Nephron (organoid): Measurements from ENCODE around the gene TM4SF4.

ENCODE experiments used
- H3K27ac Mint-ChIP-seq, 3 experiments: 2 replicates each; pipeline ENCODE4 v1.8.0; 2020; ENCODE audit warnings: mixed read lengths in 3 of 3, mild to moderate bottlenecking in 2 of 3, moderate library complexity in 1 of 3
- H3K27me3 Mint-ChIP-seq: 2 replicates; pipeline ENCODE4 v1.8.0; 2021; ENCODE audit warnings: low read depth, mild to moderate bottlenecking, moderate library complexity, mixed read lengths
- H3K36me3 Mint-ChIP-seq: 2 replicates; pipeline ENCODE4 v1.8.0; 2020; ENCODE audit warnings: low read depth, mixed read lengths
- H3K4me1 Mint-ChIP-seq: 2 replicates; pipeline ENCODE4 v1.8.0; 2020; ENCODE audit warnings: mixed read lengths
- H3K4me3 Mint-ChIP-seq, 3 experiments: 2 replicates each; pipeline ENCODE4 v1.8.0; 2020; ENCODE audit warnings: mild to moderate bottlenecking in 3 of 3, mixed read lengths in 3 of 3, moderate library complexity in 2 of 3
- H3K9me3 Mint-ChIP-seq: 2 replicates; pipeline ENCODE4 v1.8.0; 2020; ENCODE audit warnings: mixed read lengths
- CTCF ChIP-seq, 3 experiments: fragments of 200-600 bp; sonication (generic); IDR thresholded peaks; one replicate each; pipeline ENCODE4 v1.5.0; 2021; ENCODE audit warnings: antibody characterized with exemption in 3 of 3; ENCODE audit not compliant: unreplicated experiment in 3 of 3

TM4SF4 gene

GRCh38 chr3:149495581-149496125 lies 21.2 kb downstream of the TM4SF4 start:
- H3K9me3 Mint-ChIP-seq: peaks cover 2% of the 10 kb centered on the region

GRCh38 chr3:149496891-149497290 lies 22.4 kb downstream of the TM4SF4 start:
- H3K9me3 Mint-ChIP-seq: no peaks in the 10 kb centered on the region
- no peak overlapping the region for H3K27ac Mint-ChIP-seq
- H3K4me3 Mint-ChIP-seq: no peak overlapping the region

More at GRCh38 chr3:149495581-149496125, 21.2 kb downstream of the TM4SF4 start:
- no peak overlapping the region for H3K4me3 Mint-ChIP-seq
- peaks cover 14% of the 10 kb centered on the region for H3K27me3 Mint-ChIP-seq
- TF ChIP-seq CTCF (IDR thresholded peaks at IDR 0.05; ENCODE audit: unreplicated experiment in 3 of 3): no peak
- no peaks in the 10 kb centered on the region for H3K36me3 Mint-ChIP-seq
- no peak overlapping the region for H3K27ac Mint-ChIP-seq
- H3K4me1 Mint-ChIP-seq: peaks cover 14% of the 10 kb centered on the region

GRCh38 chr3:149497966-149498670 lies 23.6 kb downstream of the TM4SF4 start:
- H3K27ac Mint-ChIP-seq: no peak overlapping the region
- H3K36me3 Mint-ChIP-seq: no peaks in the 10 kb centered on the region
- H3K4me3 Mint-ChIP-seq: no peak overlapping the region
- no peak for TF ChIP-seq CTCF (IDR thresholded peaks at IDR 0.05; ENCODE audit: unreplicated experiment in 3 of 3)
- H3K9me3 Mint-ChIP-seq: no peaks in the 10 kb centered on the region
- peaks cover 14% of the 10 kb centered on the region for H3K4me1 Mint-ChIP-seq
- H3K27me3 Mint-ChIP-seq: peaks cover 10% of the 10 kb centered on the region

More at GRCh38 chr3:149496891-149497290, 22.4 kb downstream of the TM4SF4 start:
- H3K36me3 Mint-ChIP-seq: no peaks in the 10 kb centered on the region
- TF ChIP-seq CTCF (IDR thresholded peaks at IDR 0.05; ENCODE audit: unreplicated experiment in 3 of 3): no peak
- H3K4me1 Mint-ChIP-seq: peaks cover 14% of the 10 kb centered on the region
- peaks cover 11% of the 10 kb centered on the region for H3K27me3 Mint-ChIP-seq

- no peak for TF ChIP-seq CTCF (IDR thresholded peaks at IDR 0.05; ENCODE audit: unreplicated experiment in 3 of 3)
- Mint-ChIP-seq H3K27ac (no peak overlapping the region), H3K9me3 (no peaks in the 10 kb centered on the region), H3K4me1 (peaks cover 4% of the 10 kb centered on the region), H3K4me3 (no peak overlapping the region), H3K36me3 (no peaks in the 10 kb centered on the region), H3K27me3 (no peaks in the 10 kb centered on the region)
Measured at GRCh38 chr3:149501524-149501923, 27.0 kb downstream of the TM4SF4 start.

GRCh38 chr3:149502438-149502837 lies 27.9 kb downstream of the TM4SF4 start:
- Mint-ChIP-seq H3K27ac (no peak overlapping the region), H3K4me3 (no peak overlapping the region), H3K36me3 (no peaks in the 10 kb centered on the region), H3K4me1 (peaks cover 12% of the 10 kb centered on the region), H3K9me3 (no peaks in the 10 kb centered on the region), H3K27me3 (no peaks in the 10 kb centered on the region)
- no peak for TF ChIP-seq CTCF (IDR thresholded peaks at IDR 0.05; ENCODE audit: unreplicated experiment in 3 of 3)

- H3K36me3 Mint-ChIP-seq: no peaks in the 10 kb centered on the region
- TF ChIP-seq CTCF (IDR thresholded peaks at IDR 0.05; ENCODE audit: unreplicated experiment in 3 of 3): no peak
- no peaks in the 10 kb centered on the region for H3K9me3 Mint-ChIP-seq
- H3K4me1 Mint-ChIP-seq: peaks cover 12% of the 10 kb centered on the region
- H3K27ac Mint-ChIP-seq: peak overlapping the region in 2 of 3 experiments; percentile 26 to 49
- H3K27me3 Mint-ChIP-seq: no peaks in the 10 kb centered on the region
- H3K4me3 Mint-ChIP-seq: no peak overlapping the region
Measured at GRCh38 chr3:149506540-149506939, 32.0 kb downstream of the TM4SF4 start.
